ENCODE data around the gene ERBB4. TPM values are rescaled to one million over a fixed set of nuclear protein-coding genes. Genes with fewer than 3 reads are reported as not detected.
"Not testable (repeated sequence)": the region's sequence is repeated elsewhere in the genome, so short reads cannot be mapped to it uniquely, and the experiment has no call there.

The ERBB4 gene
- total RNA-seq, 4 donors from 2014 or later, result 0.04 to 0.57 (median 0.35) TPM; not detected in 1

DNA sequence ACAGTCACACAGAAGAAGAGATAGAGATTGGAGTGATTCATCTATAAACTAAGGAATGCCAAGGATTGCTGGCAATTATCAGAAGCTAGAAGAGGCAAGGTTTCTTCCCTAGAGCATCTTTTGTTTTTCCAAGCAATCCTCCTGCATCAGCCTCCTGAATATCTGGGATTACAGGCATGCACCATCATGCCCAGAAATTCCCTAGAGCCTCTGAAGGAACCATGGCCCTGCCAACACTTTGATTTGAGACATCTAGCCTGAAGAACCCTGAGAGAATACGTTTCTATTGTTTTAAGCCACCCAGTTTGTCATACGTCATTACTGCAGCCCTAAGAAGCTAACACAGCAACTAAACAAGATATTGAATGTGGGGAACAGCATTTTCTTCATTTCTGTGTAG is 525.0 kb downstream of the ERBB4 start:
- Histone ChIP-seq H3K4me3 (no peak overlapping the region), H3K27ac (no peak overlapping the region), H3K36me3 (no peaks in the 10 kb centered on the region), H3K4me1 (no peaks in the 10 kb centered on the region), H3K27me3 (no peaks in the 10 kb centered on the region), H3K9me3 (no peaks in the 10 kb centered on the region)
- 38 to 56% methylated on average over 2 of the region's 2 CpGs for WGBS, 2 donors
- DNase-seq, result no peak
- intact Hi-C loops (cut with DNase I), result no loop called here
- TF ChIP-seq, protein P1, sequence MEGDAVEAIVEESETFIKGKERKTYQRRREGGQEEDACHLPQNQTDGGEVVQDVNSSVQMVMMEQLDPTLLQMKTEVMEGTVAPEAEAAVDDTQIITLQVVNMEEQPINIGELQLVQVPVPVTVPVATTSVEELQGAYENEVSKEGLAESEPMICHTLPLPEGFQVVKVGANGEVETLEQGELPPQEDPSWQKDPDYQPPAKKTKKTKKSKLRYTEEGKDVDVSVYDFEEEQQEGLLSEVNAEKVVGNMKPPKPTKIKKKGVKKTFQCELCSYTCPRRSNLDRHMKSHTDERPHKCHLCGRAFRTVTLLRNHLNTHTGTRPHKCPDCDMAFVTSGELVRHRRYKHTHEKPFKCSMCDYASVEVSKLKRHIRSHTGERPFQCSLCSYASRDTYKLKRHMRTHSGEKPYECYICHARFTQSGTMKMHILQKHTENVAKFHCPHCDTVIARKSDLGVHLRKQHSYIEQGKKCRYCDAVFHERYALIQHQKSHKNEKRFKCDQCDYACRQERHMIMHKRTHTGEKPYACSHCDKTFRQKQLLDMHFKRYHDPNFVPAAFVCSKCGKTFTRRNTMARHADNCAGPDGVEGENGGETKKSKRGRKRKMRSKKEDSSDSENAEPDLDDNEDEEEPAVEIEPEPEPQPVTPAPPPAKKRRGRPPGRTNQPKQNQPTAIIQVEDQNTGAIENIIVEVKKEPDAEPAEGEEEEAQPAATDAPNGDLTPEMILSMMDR (IDR thresholded peaks at IDR 0.05), result no peak
- no peak for TF ChIP-seq POLR2A (IDR thresholded peaks at IDR 0.05)

DNA sequence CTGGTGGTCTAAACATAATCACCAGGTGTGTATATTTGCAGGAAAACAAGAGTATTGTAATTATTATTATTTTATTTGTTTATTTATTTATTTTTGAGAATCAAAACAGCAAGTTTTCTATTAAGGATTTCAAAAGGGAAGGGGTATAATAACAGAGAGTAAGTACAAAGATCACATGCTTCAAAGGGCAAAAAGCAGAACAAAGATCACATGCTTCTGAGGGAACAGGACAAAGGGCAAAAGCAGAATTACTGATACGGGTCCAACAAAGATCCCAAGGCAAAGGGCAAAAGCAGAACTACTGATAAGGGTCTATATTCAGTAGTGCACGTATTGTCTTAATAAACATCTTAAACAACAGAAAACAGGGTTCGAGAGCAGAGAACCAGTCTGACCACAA is 528.3 kb downstream of the ERBB4 start:
- H3K4me1 ChIP-seq; DNase-seq; H3K27ac ChIP-seq; H3K27me3 ChIP-seq; H3K4me3 ChIP-seq; H3K36me3 ChIP-seq; intact Hi-C loops (cut with DNase I); H3K9me3 ChIP-seq: not testable (repeated sequence)
- WGBS, 2 donors, result 51 to 73% methylated on average over 3 of the region's 3 CpGs

DNA sequence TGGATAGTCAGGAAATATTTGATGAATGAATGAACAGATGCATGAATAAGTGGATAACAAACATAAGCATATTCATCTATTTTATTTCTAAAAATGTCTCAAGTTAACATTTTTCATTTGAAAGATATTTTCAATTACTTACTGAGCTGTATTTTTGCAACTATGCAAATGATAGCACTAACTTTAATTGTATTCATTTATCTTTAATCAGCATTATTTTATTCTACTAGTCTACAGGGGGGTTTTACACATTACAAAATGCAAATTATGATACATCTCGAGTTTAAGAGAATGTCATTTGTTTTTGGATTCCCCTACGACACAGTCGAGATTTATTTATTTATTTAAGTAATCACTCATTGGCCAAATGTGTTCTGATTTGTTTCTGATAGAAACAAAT is 530.6 kb downstream of the ERBB4 start:
- WGBS, 2 donors, result 31 to 57% methylated on average over 3 of the region's 3 CpGs
- TF ChIP-seq, protein P1 (IDR thresholded peaks at IDR 0.05), result no peak
- TF ChIP-seq POLR2A (IDR thresholded peaks at IDR 0.05), result no peak
- DNase-seq, result no peak
- Histone ChIP-seq H3K27ac (no peak overlapping the region), H3K4me3 (no peak overlapping the region), H3K4me1 (no peaks in the 10 kb centered on the region), H3K27me3 (no peaks in the 10 kb centered on the region), H3K9me3 (no peaks in the 10 kb centered on the region), H3K36me3 (no peaks in the 10 kb centered on the region)
- intact Hi-C loops (cut with DNase I), result no loop called here

DNA sequence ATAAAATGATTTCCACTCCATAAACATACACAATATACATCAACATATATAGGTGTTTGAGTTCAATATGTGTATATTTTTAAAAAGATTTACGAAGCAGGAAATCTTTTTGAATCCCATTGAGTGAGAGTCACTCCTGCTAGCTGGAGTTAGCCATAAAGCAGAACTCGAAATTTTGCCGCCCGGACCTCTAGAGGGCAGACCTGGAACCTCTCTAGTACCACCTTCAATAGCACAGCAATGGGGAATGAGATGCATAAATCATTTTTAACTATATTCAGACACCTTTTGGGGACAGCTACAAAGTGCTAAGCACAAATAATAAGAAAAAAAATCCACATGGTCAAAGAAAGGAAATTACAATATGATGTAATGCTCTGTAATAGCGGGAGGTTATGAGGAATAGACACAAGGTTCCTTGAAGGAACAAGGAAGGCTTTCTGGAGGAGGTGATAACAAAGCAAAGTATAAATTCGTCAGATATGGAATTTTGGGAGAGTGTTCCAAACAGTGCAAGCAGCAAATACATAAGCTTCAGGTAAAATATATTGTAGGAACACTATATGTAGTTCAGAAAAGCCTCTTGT is 533.4 kb downstream of the ERBB4 start:
- intact Hi-C loops (cut with DNase I), result no loop called here
- DNase-seq, result no peak
- no peak overlapping the region for H3K4me3 ChIP-seq
- H3K4me1 ChIP-seq, result no peaks in the 10 kb centered on the region
- no peaks in the 10 kb centered on the region for H3K36me3 ChIP-seq
- H3K27ac ChIP-seq, result no peak overlapping the region
- H3K27me3 ChIP-seq, result no peaks in the 10 kb centered on the region
- H3K9me3 ChIP-seq, result no peaks in the 10 kb centered on the region
- WGBS, 2 donors, result 25 to 28% methylated on average over 6 of the region's 6 CpGs
- TF ChIP-seq, protein P1 (IDR thresholded peaks at IDR 0.05), result peak in 2 of 6 experiments; percentile 25 to 37
- no peak for TF ChIP-seq POLR2A (IDR thresholded peaks at IDR 0.05)

DNA sequence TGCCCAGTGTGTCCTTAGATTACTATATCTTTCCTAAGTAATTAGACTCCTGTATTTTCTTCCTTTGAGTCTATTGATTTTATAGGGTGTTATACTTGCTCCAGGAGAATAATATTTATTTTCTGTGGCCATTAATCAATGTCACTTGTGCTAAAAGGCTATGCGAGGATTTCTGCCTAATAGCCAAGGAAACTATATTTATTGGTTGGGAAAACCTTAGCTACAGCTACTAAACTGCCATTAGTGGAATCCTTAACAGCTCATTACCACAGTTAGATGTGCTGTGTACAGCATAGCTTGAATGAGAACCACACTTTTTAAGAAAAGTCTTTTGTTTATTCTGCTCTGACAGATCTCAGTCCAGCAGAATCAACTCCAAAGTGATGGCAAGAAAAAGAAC is 537.3 kb downstream of the ERBB4 start:
- TF ChIP-seq, protein P1 (IDR thresholded peaks at IDR 0.05), result no peak
- no peak for TF ChIP-seq POLR2A (IDR thresholded peaks at IDR 0.05)
- 15 to 40% methylated on average over 1 of the region's 1 CpG for WGBS, 2 donors
- Histone ChIP-seq H3K9me3 (no peaks in the 10 kb centered on the region), H3K4me1 (no peaks in the 10 kb centered on the region), H3K27me3 (no peaks in the 10 kb centered on the region), H3K27ac (no peak overlapping the region), H3K36me3 (no peaks in the 10 kb centered on the region), H3K4me3 (no peak overlapping the region)
- no peak for DNase-seq
- intact Hi-C loops (cut with DNase I), result no loop called here

DNA sequence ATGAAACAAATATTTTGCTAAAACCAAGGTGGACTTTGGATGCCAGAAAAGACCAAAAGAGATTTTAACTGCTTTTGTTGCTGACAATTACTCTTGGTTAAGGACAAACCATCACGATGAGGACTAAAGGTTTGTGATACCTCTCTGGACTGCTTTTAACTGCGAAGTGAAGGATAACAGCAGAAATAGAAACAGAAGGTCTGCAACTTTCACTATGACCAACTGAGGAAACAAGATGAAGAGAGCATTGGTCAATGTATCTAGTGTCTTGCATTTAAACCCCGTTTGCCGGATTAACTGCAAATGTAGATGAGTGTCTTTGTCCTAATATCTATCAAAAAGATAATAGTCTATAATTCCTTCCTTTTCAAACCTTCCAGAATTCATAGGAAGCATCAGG is 541.7 kb downstream of the ERBB4 start:
- WGBS, 2 donors, result 71 to 78% methylated on average over 4 of the region's 4 CpGs

More for the DNA sequence above, 541.7 kb downstream of the ERBB4 start:
- DNase-seq, result no peak
- intact Hi-C loops (cut with DNase I), result no loop called here
- Histone ChIP-seq H3K36me3 (no peaks in the 10 kb centered on the region), H3K9me3 (no peaks in the 10 kb centered on the region), H3K4me3 (no peak overlapping the region), H3K4me1 (no peaks in the 10 kb centered on the region), H3K27ac (no peak overlapping the region), H3K27me3 (no peaks in the 10 kb centered on the region)
- TF ChIP-seq POLR2A (IDR thresholded peaks at IDR 0.05), result no peak
- TF ChIP-seq, protein P1 (IDR thresholded peaks at IDR 0.05), result no peak

Data from esophagus squamous epithelium (tissue), 5 donors.